ENCODE results near the gene SEPTIN7. TPM values are rescaled to one million over a fixed set of nuclear protein-coding genes. Genes with fewer than 3 reads are reported as not detected.

Gene SEPTIN7
- total RNA-seq, 1 donor from 2014 or later, result 339 TPM

DNA sequence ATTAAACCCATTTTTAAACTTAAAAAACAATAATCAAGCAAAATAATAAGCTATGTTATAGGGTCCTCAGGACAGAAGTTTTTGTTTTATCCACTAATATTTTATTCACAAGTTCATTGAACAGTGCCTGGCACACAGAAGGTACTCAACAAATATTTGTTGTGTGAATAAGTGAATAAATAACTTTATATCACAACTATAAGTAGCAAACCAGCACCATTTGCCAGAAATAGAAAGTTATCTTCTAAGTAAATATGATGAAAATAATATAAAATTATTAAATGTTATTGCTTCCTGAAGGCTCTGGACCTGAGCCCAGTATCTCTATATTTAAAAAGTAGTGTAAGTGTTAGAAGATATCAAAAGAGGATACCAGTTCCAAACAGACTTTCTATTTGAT, 29.1 kb upstream of the SEPTIN7 start:
- no peaks in the 10 kb centered on the region for H3K79me2 ChIP-seq (ENCODE audit: insufficient read depth, low read length)
- H3K27ac ChIP-seq (ENCODE audit: low read depth, low read length), result no peak overlapping the region
- Mint-ChIP-seq H3K27me3 (ENCODE audit: low read depth, unreplicated experiment) (no peaks in the 10 kb centered on the region), H3K27ac (ENCODE audit: unreplicated experiment) (no peak overlapping the region), H3K36me3 (ENCODE audit: low read depth, unreplicated experiment) (no peaks in the 10 kb centered on the region), H3K9me3 (ENCODE audit: unreplicated experiment) (no peaks in the 10 kb centered on the region), H3K4me3 (ENCODE audit: unreplicated experiment) (no peak overlapping the region), H3K4me1 (ENCODE audit: low read depth, unreplicated experiment) (no peaks in the 10 kb centered on the region)
- H3K36me3 ChIP-seq (ENCODE audit: insufficient read depth, low read length), result no peaks in the 10 kb centered on the region
- no peak overlapping the region for H3K4me3 ChIP-seq (ENCODE audit: insufficient read depth, low read depth, low read length)
- H3K9ac ChIP-seq (ENCODE audit: low read length), result no peak overlapping the region
- H4K20me1 ChIP-seq (ENCODE audit: insufficient read depth, low read length), result no peaks in the 10 kb centered on the region
- no peaks in the 10 kb centered on the region for H3K4me1 ChIP-seq (ENCODE audit: insufficient read depth, low read length)
- FAIRE-seq (no peak), DNase-seq (ENCODE audit: low read depth) (no peak)
- no peak for TF ChIP-seq EZH2 (IDR thresholded peaks at IDR 0.05; ENCODE audit: insufficient read depth, low read length)
- TF ChIP-seq, protein P1, sequence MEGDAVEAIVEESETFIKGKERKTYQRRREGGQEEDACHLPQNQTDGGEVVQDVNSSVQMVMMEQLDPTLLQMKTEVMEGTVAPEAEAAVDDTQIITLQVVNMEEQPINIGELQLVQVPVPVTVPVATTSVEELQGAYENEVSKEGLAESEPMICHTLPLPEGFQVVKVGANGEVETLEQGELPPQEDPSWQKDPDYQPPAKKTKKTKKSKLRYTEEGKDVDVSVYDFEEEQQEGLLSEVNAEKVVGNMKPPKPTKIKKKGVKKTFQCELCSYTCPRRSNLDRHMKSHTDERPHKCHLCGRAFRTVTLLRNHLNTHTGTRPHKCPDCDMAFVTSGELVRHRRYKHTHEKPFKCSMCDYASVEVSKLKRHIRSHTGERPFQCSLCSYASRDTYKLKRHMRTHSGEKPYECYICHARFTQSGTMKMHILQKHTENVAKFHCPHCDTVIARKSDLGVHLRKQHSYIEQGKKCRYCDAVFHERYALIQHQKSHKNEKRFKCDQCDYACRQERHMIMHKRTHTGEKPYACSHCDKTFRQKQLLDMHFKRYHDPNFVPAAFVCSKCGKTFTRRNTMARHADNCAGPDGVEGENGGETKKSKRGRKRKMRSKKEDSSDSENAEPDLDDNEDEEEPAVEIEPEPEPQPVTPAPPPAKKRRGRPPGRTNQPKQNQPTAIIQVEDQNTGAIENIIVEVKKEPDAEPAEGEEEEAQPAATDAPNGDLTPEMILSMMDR (IDR thresholded peaks at IDR 0.05; ENCODE audit: insufficient read depth, low read depth, low read length), result no peak
- no peaks in the 10 kb centered on the region for H3K27me3 ChIP-seq (ENCODE audit: insufficient read depth, low read length)
- no peak overlapping the region for H3K4me2 ChIP-seq (ENCODE audit: low read length)
- H3K9me3 ChIP-seq (ENCODE audit: insufficient read depth, low read depth, low read length), result no peaks in the 10 kb centered on the region
- no peak overlapping the region for H2AFZ ChIP-seq (ENCODE audit: low read depth, low read length)

DNA sequence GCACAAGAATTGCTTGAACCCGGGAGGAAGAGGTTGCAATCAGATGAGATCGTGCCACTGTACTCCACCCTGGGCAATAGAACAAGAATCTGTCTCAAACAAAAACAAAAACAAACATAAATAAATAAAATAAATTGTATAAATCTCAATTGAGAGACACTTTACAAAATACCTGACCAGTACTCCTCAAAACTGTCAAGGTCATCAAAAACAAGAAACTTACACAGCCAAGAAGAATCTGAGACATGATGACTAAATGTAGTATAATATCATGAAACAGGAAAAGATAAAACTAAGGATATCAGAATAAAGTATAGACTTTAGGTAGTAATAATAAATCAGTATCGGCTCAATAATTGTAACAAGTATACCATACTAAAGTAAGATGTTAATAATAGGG, 26.9 kb upstream of the SEPTIN7 start:
- Histone ChIP-seq H3K4me2 (ENCODE audit: low read length) (no peak overlapping the region), H3K4me3 (ENCODE audit: insufficient read depth, low read depth, low read length) (no peak overlapping the region), H3K27me3 (ENCODE audit: insufficient read depth, low read length) (no peaks in the 10 kb centered on the region), H4K20me1 (ENCODE audit: insufficient read depth, low read length) (no peaks in the 10 kb centered on the region), H2AFZ (ENCODE audit: low read depth, low read length) (no peak overlapping the region), H3K9me3 (ENCODE audit: insufficient read depth, low read depth, low read length) (no peaks in the 10 kb centered on the region), H3K4me1 (ENCODE audit: insufficient read depth, low read length) (no peaks in the 10 kb centered on the region), H3K36me3 (ENCODE audit: insufficient read depth, low read length) (no peaks in the 10 kb centered on the region), H3K27ac (ENCODE audit: low read depth, low read length) (no peak overlapping the region), H3K79me2 (ENCODE audit: insufficient read depth, low read length) (no peaks in the 10 kb centered on the region), H3K9ac (ENCODE audit: low read length) (no peak overlapping the region)
- no peaks in the 10 kb centered on the region for H3K27me3 Mint-ChIP-seq (ENCODE audit: low read depth, unreplicated experiment)
- H3K4me3 Mint-ChIP-seq (ENCODE audit: unreplicated experiment), result no peak overlapping the region
- H3K27ac Mint-ChIP-seq (ENCODE audit: unreplicated experiment), result no peak overlapping the region
- no peaks in the 10 kb centered on the region for H3K4me1 Mint-ChIP-seq (ENCODE audit: low read depth, unreplicated experiment)
- no peaks in the 10 kb centered on the region for H3K36me3 Mint-ChIP-seq (ENCODE audit: low read depth, unreplicated experiment)
- no peak for DNase-seq (ENCODE audit: low read depth)
- no peak for FAIRE-seq
- no peaks in the 10 kb centered on the region for H3K9me3 Mint-ChIP-seq (ENCODE audit: unreplicated experiment)
- TF ChIP-seq, protein P1 (IDR thresholded peaks at IDR 0.05; ENCODE audit: insufficient read depth, low read depth, low read length), result no peak
- no peak for TF ChIP-seq EZH2 (IDR thresholded peaks at IDR 0.05; ENCODE audit: insufficient read depth, low read length)

DNA sequence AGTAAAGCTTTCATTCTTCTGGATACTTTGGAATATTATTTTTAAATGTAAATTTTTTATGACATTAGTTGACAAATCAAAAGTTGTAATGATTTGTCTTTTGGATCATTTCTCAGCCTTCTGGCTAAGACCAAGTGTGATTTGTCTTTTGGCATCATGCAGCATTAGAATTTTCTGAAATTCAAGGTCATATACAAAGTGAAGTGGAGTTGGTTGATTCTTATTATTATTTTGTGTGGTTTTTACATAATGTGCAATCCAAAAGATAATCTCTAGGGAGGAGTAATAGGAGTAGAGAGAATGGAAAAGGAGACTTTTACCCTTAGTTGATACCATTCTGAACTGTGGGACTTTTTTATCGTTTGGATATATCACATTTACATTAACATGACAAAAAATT, 24.2 kb upstream of the SEPTIN7 start:
- Mint-ChIP-seq H3K9me3 (ENCODE audit: unreplicated experiment) (no peaks in the 10 kb centered on the region), H3K4me3 (ENCODE audit: unreplicated experiment) (no peak overlapping the region), H3K36me3 (ENCODE audit: low read depth, unreplicated experiment) (no peaks in the 10 kb centered on the region), H3K27me3 (ENCODE audit: low read depth, unreplicated experiment) (no peaks in the 10 kb centered on the region), H3K27ac (ENCODE audit: unreplicated experiment) (no peak overlapping the region), H3K4me1 (ENCODE audit: low read depth, unreplicated experiment) (no peaks in the 10 kb centered on the region)
- no peaks in the 10 kb centered on the region for H3K79me2 ChIP-seq (ENCODE audit: insufficient read depth, low read length)
- no peaks in the 10 kb centered on the region for H3K9me3 ChIP-seq (ENCODE audit: insufficient read depth, low read depth, low read length)
- no peak overlapping the region for H3K27ac ChIP-seq (ENCODE audit: low read depth, low read length)
- no peak for FAIRE-seq
- H3K36me3 ChIP-seq (ENCODE audit: insufficient read depth, low read length), result no peaks in the 10 kb centered on the region
- no peak overlapping the region for H3K9ac ChIP-seq (ENCODE audit: low read length)
- H3K4me3 ChIP-seq (ENCODE audit: insufficient read depth, low read depth, low read length), result no peak overlapping the region
- H3K4me1 ChIP-seq (ENCODE audit: insufficient read depth, low read length), result no peaks in the 10 kb centered on the region
- no peak overlapping the region for H2AFZ ChIP-seq (ENCODE audit: low read depth, low read length)
- no peak for DNase-seq (ENCODE audit: low read depth)
- H3K27me3 ChIP-seq (ENCODE audit: insufficient read depth, low read length), result no peaks in the 10 kb centered on the region
- no peak overlapping the region for H3K4me2 ChIP-seq (ENCODE audit: low read length)
- H4K20me1 ChIP-seq (ENCODE audit: insufficient read depth, low read length), result no peaks in the 10 kb centered on the region
- TF ChIP-seq EZH2 (IDR thresholded peaks at IDR 0.05; ENCODE audit: insufficient read depth, low read length), result no peak
- TF ChIP-seq, protein P1 (IDR thresholded peaks at IDR 0.05; ENCODE audit: insufficient read depth, low read depth, low read length), result no peak

Measured in astrocyte (in vitro differentiated cells and primary cell).